Transverse colon (tissue), 4 donors: ENCODE results near the gene REEP6.

ENCODE experiments used
- EP300 ChIP-seq: sonication (generic); formaldehyde crosslinking; IDR thresholded peaks from one replicate; pipeline ENCODE4 v1.6.1; 2017; ENCODE audit warnings: antibody characterized with exemption, low read depth
- POLR2A ChIP-seq: fragments of 450-650 bp; IDR thresholded peaks from one replicate; pipeline ENCODE4 v1.6.1; 2016; ENCODE audit warnings: antibody characterized with exemption, mild to moderate bottlenecking, moderate library complexity
- POLR2AphosphoS5 ChIP-seq, 3 donors: sonication (generic); formaldehyde crosslinking; IDR thresholded peaks; one replicate each; pipeline ENCODE4 v1.6.1; 2016; ENCODE audit warnings: antibody characterized with exemption in 3 of 3
- TF ChIP-seq, protein P1 (sequence below), 5 experiments: fragments of 200-600 bp in 3 of 5; fragments of 450-650 bp in 2 of 5; sonication (generic) in 3 of 5; IDR thresholded peaks; 1 replicate in 2 of 5; 2 replicates in 3 of 5; pipeline ENCODE4 v1.5.1; 2016 to 2017; ENCODE audit warnings: antibody characterized with exemption in 5 of 5, inconsistent platforms in 3 of 5, mild to moderate bottlenecking in 2 of 5, moderate library complexity in 1 of 5

GRCh38 chr19:1446713-1447481 is 44.1 kb upstream of the REEP6 start:
- TF ChIP-seq, protein P1, sequence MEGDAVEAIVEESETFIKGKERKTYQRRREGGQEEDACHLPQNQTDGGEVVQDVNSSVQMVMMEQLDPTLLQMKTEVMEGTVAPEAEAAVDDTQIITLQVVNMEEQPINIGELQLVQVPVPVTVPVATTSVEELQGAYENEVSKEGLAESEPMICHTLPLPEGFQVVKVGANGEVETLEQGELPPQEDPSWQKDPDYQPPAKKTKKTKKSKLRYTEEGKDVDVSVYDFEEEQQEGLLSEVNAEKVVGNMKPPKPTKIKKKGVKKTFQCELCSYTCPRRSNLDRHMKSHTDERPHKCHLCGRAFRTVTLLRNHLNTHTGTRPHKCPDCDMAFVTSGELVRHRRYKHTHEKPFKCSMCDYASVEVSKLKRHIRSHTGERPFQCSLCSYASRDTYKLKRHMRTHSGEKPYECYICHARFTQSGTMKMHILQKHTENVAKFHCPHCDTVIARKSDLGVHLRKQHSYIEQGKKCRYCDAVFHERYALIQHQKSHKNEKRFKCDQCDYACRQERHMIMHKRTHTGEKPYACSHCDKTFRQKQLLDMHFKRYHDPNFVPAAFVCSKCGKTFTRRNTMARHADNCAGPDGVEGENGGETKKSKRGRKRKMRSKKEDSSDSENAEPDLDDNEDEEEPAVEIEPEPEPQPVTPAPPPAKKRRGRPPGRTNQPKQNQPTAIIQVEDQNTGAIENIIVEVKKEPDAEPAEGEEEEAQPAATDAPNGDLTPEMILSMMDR (IDR thresholded peaks at IDR 0.05): no peak
- TF ChIP-seq POLR2A (no peak), EP300 (no peak), POLR2AphosphoS5 (IDR thresholded peaks at IDR 0.05) (no peak)
